Upper lobe of left lung (tissue), 6 donors: ENCODE data around the gene ZMYND8. TPM values are rescaled to one million over a fixed set of nuclear protein-coding genes. Genes with fewer than 3 reads are reported as not detected.

Experiments
- ATAC-seq, 2 donors: fragments of 200-7000 bp; cut with Tn5 transposase; one replicate each; pipeline ENCODE4 v1.9.1; 2022; ENCODE audit warnings: mild to moderate bottlenecking in 2 of 2, moderate library complexity in 2 of 2; ENCODE audit not compliant: low FRiP score in 2 of 2
- DNase-seq, 2 donors: peaks; one replicate each; pipeline ENCODE4 v3.0.0-alpha.2; 2019 to 2020
- H3K27ac ChIP-seq, 4 donors: fragments of 200-600 bp; sonication (generic); one replicate each; pipeline ENCODE4 v1.5.1; 2016 to 2019
- H3K27me3 ChIP-seq, 4 donors: fragments of 200-600 bp; sonication (generic); one replicate each; pipeline ENCODE4 v1.5.1; 2017 to 2019
- H3K36me3 ChIP-seq, 4 donors: fragments of 200-600 bp; sonication (generic); one replicate each; pipeline ENCODE4 v1.5.1; 2016 to 2019
- H3K4me1 ChIP-seq, 4 donors: fragments of 200-600 bp; sonication (generic); one replicate each; pipeline ENCODE4 v1.5.1; 2018 to 2019
- H3K4me3 ChIP-seq, 4 donors: fragments of 200-600 bp; sonication (generic); one replicate each; pipeline ENCODE4 v1.5.1; 2017 to 2019; ENCODE audit warnings: mild to moderate bottlenecking in 2 of 4, moderate library complexity in 1 of 4
- H3K9me3 ChIP-seq, 4 donors: fragments of 200-600 bp; sonication (generic); one replicate each; pipeline ENCODE4 v1.5.1; 2018 to 2019
- CTCF ChIP-seq, 6 experiments: fragments of 450-650 bp in 4 of 6; fragments of 200-600 bp in 2 of 6; sonication (generic) in 2 of 6; IDR thresholded peaks; one replicate each; pipeline ENCODE4 v1.5.1; 2016 to 2019; ENCODE audit warnings: antibody characterized with exemption in 6 of 6
- EP300 ChIP-seq, 4 donors: sonication (generic); formaldehyde crosslinking; IDR thresholded peaks; one replicate each; pipeline ENCODE4 v1.5.1; 2017; ENCODE audit warnings: antibody characterized with exemption in 4 of 4, control low read depth in 2 of 4
- POLR2A ChIP-seq, 4 donors: fragments of 450-650 bp; IDR thresholded peaks; one replicate each; pipeline ENCODE4 v1.5.1; 2016 to 2017; ENCODE audit warnings: antibody characterized with exemption in 4 of 4, mild to moderate bottlenecking in 2 of 4
- POLR2AphosphoS5 ChIP-seq, 2 donors: sonication (generic); formaldehyde crosslinking; IDR thresholded peaks; one replicate each; pipeline ENCODE4 v1.5.1; 2017; ENCODE audit warnings: antibody characterized with exemption in 2 of 2
- WGBS, 2 donors: methylation state at CpG; one replicate each; pipeline ENCODE4 v1.1.5; 2017 to 2018; 5-methylcytosine and 5-hydroxymethylcytosine counted together
- total RNA-seq, 6 donors: library from RNA; depleted of rRNA in 4 of 6; stranded (reverse); fragments of >200 nt in 4 of 6; gene quantifications; one replicate each; pipeline versions ENCODE4 v1.1.0 to v1.2.1, GENCODE V29; 2016 to 2021
- donor health status: DM: no; HTN: no; CAD: no; lungs with moderate emphysema.
- donor health status: DM: no; HTN: yes; CAD: no; lungs with severe emphysema.

Gene ZMYND8
- total RNA-seq, 6 donors from 2014 or later: 24.6 to 120 (median 51.8) TPM

GRCh38 chr20:47224300-47224791 lies 132.2 kb downstream of the ZMYND8 start:
- H3K9me3 ChIP-seq: no peaks in the 10 kb centered on the region
- no peak overlapping the region for H3K4me3 ChIP-seq
- H3K4me1 ChIP-seq: no peaks in the 10 kb centered on the region
- ATAC-seq (peak in 1 of 2 donors; percentile 26), DNase-seq (peak in 1 of 2 donors; percentile 40)
- 97 to 99% methylated on average over 9 to 11 of the region's 11 CpGs for whole genome bisulfite sequencing, 2 donors
- H3K27ac ChIP-seq: no peak overlapping the region
- H3K36me3 ChIP-seq: peaks cover 36 to 100% (median 83%) of the 10 kb centered on the region in 4 donors
- TF ChIP-seq POLR2A (IDR thresholded peaks at IDR 0.05): no peak
- no peak for TF ChIP-seq EP300 (IDR thresholded peaks at IDR 0.05)
- no peak for TF ChIP-seq POLR2AphosphoS5 (IDR thresholded peaks at IDR 0.05)
- no peak for TF ChIP-seq CTCF (IDR thresholded peaks at IDR 0.05)
- H3K27me3 ChIP-seq: no peaks in the 10 kb centered on the region

GRCh38 chr20:47223896-47224295 lies 132.6 kb downstream of the ZMYND8 start:
- Histone ChIP-seq H3K27me3 (no peaks in the 10 kb centered on the region), H3K4me1 (no peaks in the 10 kb centered on the region), H3K27ac (no peak overlapping the region), H3K9me3 (no peaks in the 10 kb centered on the region), H3K4me3 (no peak overlapping the region), H3K36me3 (peaks cover 31 to 99% (median 82%) of the 10 kb centered on the region in 4 donors)
- ATAC-seq (no peak), DNase-seq (no peak)
- WGBS, 2 donors: 100% methylated on average over 1 of the region's 1 CpG
- TF ChIP-seq EP300 (IDR thresholded peaks at IDR 0.05): no peak
- TF ChIP-seq CTCF (IDR thresholded peaks at IDR 0.05): no peak
- no peak for TF ChIP-seq POLR2AphosphoS5 (IDR thresholded peaks at IDR 0.05)
- TF ChIP-seq POLR2A (IDR thresholded peaks at IDR 0.05): no peak

- Histone ChIP-seq H3K9me3 (no peaks in the 10 kb centered on the region), H3K27ac (no peak overlapping the region), H3K27me3 (no peaks in the 10 kb centered on the region), H3K4me1 (no peaks in the 10 kb centered on the region), H3K36me3 (peaks cover 28 to 96% (median 73%) of the 10 kb centered on the region in 4 donors), H3K4me3 (no peak overlapping the region)
- 94 to 96% methylated on average over 12 of the region's 12 CpGs for WGBS, 2 donors
- ATAC-seq (no peak), DNase-seq (no peak)
- TF ChIP-seq CTCF (IDR thresholded peaks at IDR 0.05) (no peak), POLR2A (IDR thresholded peaks at IDR 0.05) (no peak), POLR2AphosphoS5 (IDR thresholded peaks at IDR 0.05) (no peak), EP300 (IDR thresholded peaks at IDR 0.05) (no peak)
These were observed 133.9 kb downstream of the ZMYND8 start for GRCh38 chr20:47222468-47223119.

- H3K27me3 ChIP-seq: no peaks in the 10 kb centered on the region
- H3K27ac ChIP-seq: no peak overlapping the region
- DNase-seq (peak in 1 of 2 donors; percentile 27), ATAC-seq (no peak)
- H3K4me3 ChIP-seq: no peak overlapping the region
- no peak for TF ChIP-seq CTCF (IDR thresholded peaks at IDR 0.05)
- H3K36me3 ChIP-seq: peaks cover 32 to 94% (median 68%) of the 10 kb centered on the region in 4 donors
- WGBS, 2 donors: 93 to 94% methylated on average over 16 of the region's 16 CpGs
- H3K4me1 ChIP-seq: no peaks in the 10 kb centered on the region
- H3K9me3 ChIP-seq: no peaks in the 10 kb centered on the region
These were observed 135.4 kb downstream of the ZMYND8 start for GRCh38 chr20:47221036-47221625.
